ENCODE measurements around the gene STRAP.

DNA sequence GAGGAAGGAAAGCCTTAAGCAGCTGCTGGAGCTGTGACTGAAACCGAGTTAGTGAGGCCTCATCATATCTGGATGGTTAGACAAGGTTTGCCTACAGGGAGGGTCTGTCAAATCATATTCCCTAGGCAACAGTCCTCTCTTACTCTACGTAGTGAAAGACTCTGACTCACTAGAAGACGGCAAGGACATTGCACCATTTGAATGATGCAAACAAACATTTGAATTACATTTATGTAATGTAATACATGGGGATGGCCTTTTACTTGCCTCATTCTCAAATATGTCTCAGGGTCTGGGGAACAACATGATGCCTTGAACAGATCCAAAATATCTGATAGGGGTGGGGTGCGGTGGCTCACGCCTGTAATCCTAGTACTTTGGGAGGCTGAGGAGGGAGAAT lies 29.8 kb upstream of the STRAP start:
- TF ChIP-seq CCAR2 (optimal IDR thresholded peaks at IDR 0.05; ENCODE audit: low read depth, low read length) (no peak), ZNF432 (CRISPR knock-in tag; IDR thresholded peaks at IDR 0.05; ENCODE audit: borderline replicate concordance) (no peak), HMG20B (CRISPR knock-in tag; conservative IDR thresholded peaks at IDR 0.05) (no peak), ZNF331 (CRISPR knock-in tag; IDR thresholded peaks at IDR 0.05) (no peak), ZNF629 (CRISPR knock-in tag; conservative IDR thresholded peaks at IDR 0.05) (no peak), ZEB1 (IDR thresholded peaks at IDR 0.05; ENCODE audit: insufficient replicate concordance, low read depth) (no peak), SMARCC2 (IDR thresholded peaks at IDR 0.05) (no peak), FOXA3 (CRISPR knock-in tag; IDR thresholded peaks at IDR 0.05) (no peak)
- TF ChIP-seq, protein P1, sequence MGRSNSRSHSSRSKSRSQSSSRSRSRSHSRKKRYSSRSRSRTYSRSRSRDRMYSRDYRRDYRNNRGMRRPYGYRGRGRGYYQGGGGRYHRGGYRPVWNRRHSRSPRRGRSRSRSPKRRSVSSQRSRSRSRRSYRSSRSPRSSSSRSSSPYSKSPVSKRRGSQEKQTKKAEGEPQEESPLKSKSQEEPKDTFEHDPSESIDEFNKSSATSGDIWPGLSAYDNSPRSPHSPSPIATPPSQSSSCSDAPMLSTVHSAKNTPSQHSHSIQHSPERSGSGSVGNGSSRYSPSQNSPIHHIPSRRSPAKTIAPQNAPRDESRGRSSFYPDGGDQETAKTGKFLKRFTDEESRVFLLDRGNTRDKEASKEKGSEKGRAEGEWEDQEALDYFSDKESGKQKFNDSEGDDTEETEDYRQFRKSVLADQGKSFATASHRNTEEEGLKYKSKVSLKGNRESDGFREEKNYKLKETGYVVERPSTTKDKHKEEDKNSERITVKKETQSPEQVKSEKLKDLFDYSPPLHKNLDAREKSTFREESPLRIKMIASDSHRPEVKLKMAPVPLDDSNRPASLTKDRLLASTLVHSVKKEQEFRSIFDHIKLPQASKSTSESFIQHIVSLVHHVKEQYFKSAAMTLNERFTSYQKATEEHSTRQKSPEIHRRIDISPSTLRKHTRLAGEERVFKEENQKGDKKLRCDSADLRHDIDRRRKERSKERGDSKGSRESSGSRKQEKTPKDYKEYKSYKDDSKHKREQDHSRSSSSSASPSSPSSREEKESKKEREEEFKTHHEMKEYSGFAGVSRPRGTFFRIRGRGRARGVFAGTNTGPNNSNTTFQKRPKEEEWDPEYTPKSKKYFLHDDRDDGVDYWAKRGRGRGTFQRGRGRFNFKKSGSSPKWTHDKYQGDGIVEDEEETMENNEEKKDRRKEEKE (IDR thresholded peaks at IDR 0.05): no peak
- TF ChIP-seq, protein P2, sequence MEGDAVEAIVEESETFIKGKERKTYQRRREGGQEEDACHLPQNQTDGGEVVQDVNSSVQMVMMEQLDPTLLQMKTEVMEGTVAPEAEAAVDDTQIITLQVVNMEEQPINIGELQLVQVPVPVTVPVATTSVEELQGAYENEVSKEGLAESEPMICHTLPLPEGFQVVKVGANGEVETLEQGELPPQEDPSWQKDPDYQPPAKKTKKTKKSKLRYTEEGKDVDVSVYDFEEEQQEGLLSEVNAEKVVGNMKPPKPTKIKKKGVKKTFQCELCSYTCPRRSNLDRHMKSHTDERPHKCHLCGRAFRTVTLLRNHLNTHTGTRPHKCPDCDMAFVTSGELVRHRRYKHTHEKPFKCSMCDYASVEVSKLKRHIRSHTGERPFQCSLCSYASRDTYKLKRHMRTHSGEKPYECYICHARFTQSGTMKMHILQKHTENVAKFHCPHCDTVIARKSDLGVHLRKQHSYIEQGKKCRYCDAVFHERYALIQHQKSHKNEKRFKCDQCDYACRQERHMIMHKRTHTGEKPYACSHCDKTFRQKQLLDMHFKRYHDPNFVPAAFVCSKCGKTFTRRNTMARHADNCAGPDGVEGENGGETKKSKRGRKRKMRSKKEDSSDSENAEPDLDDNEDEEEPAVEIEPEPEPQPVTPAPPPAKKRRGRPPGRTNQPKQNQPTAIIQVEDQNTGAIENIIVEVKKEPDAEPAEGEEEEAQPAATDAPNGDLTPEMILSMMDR (CRISPR knock-in tag; IDR thresholded peaks at IDR 0.05): no peak

Measured in HepG2 (cell line).